GM21515 (cell line): ENCODE measurements around the gene RASSF5.

Experiments
- ATAC-seq: cut with Tn5 transposase; IDR thresholded peaks from one replicate; pipeline ENCODE4 v1.9.1; 2021; ENCODE audit not compliant: unreplicated experiment

Gene RASSF5

GRCh38 chr1:206496131-206496793 lies 11.1 kb upstream of the RASSF5 start:
- peak; percentile 49 for ATAC-seq

DNA sequence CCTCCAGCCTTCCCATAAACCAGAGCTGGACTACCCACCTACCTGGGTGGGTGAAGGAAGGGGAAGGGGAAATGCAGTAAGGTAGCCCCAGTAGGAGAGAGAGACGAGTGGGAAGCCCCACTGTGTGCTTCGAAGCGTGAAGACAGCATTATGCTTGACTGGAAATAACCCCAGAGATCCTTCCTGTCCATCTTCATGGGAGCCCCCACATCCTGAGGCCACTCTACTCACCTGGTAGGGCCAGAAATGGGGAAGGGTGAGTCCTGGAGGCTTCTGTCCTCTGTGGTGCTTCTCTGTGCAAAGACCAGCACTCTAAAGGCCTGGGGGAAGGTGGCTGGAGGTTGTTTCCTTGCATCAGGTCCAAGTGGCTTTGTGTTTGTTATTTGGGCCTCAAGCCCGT lies 10.0 kb upstream of the RASSF5 start:
- no peak for ATAC-seq

DNA sequence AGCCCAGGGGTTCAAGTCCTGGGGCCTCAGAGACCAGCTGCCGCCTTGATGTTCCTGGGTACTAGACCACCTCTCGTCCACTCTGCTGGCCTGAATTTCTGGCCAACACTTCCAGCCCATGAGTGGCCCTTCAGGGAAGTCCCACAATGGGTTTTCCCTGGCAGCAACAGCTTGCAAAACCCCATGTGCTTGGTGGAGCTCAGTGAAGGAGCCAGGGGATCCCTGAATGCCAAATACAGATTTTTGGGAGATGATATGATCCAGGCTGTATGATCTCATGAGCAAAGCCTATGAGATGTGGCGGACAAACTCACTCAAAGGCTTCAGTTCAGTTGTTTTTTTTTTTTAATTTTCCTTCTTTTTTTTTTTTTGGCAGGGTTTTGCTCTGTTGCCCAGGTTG lies 9.6 kb upstream of the RASSF5 start:
- no peak for ATAC-seq

DNA sequence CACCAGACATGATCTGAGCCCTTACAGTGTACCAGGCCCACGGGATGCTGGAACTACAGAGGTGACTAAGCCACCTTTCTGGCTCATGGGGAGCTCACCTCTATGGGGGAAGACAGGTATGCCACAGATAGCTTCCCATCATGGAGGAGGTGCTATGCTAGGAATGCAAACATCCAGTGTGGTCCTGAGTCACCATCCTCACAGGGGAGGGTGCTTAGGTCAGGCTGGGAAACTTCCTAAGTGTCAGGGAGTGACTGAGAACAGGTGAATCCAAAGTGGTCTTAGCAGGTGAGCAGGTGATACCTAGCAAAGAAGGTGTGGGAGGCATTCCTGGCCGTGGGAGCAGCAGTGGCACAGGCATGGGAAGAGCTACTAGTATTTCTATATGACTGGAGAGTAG lies 8.6 kb upstream of the RASSF5 start:
- no peak for ATAC-seq

GRCh38 chr1:206500046-206500445 lies 7.3 kb upstream of the RASSF5 start:
- no peak for ATAC-seq

DNA sequence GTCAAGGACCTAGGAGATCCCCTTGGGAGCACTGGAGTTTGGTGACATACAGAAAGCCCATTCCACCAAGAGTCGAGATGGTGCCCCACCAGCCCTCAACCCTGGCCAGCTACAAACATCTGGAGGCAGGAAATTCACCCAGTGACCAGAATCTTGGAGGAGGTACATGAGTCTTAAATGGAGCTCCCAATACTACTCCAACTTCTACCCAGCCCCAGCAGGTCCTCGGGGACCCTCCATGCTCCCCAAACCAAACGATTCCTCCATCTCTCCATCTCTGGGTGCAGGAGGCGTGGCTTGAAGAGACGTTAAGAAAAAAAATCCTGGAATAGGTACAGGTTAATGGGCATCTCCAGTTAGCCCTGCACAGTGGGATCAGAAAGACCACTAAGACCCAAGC lies 5.5 kb upstream of the RASSF5 start:
- ATAC-seq = no peak

GRCh38 chr1:206502403-206502802 lies 4.9 kb upstream of the RASSF5 start:
- ATAC-seq = no peak

DNA sequence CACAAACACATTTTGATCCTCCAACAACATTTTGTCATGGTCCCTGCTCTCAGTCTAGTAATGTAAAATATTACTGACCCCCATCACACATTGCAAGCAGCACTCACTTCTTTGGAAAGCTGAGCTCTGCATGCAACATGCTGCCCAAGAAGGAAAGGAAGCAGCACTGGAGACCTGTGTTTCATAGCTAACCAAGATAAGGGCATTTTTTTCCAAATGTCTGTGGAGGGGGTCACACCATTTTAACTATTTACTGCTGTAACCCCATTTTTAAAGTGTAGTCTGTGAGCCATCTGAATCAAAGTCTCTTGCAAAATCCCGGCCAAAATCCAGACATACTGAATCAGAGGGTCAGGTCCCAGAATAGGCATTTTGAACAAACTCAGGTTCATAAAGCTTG lies 4.5 kb upstream of the RASSF5 start:
- ATAC-seq = no peak

GRCh38 chr1:206503591-206504362 lies 3.6 kb upstream of the RASSF5 start:
- peak; percentile 50 for ATAC-seq

DNA sequence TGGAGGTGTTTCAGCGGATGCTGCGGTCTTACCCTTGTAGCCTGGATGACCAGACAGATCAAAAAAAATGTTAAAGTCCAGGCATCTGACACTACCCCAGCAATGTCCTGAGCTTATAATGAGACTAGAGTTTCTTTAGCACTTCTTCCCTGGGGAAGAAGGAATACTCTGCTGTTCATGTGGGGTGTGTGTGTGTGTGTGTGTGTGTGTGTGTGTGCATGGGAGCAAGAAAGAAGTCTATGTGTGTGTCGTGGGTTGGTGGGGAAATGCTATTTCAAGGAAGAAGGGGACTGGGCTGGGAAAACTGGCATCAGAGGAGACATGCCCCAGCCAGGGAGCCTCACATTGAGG lies 3.0 kb upstream of the RASSF5 start:
- ATAC-seq = no peak

- no peak for ATAC-seq
These were observed 1.5 kb upstream of the RASSF5 start for GRCh38 chr1:206505702-206506355.

GRCh38 chr1:206506405-206507283 lies 687 bp upstream of the RASSF5 start:
- peak; percentile 14 for ATAC-seq

GRCh38 chr1:206508130-206508889 lies 979 bp downstream of the RASSF5 start:
- no peak for ATAC-seq

DNA sequence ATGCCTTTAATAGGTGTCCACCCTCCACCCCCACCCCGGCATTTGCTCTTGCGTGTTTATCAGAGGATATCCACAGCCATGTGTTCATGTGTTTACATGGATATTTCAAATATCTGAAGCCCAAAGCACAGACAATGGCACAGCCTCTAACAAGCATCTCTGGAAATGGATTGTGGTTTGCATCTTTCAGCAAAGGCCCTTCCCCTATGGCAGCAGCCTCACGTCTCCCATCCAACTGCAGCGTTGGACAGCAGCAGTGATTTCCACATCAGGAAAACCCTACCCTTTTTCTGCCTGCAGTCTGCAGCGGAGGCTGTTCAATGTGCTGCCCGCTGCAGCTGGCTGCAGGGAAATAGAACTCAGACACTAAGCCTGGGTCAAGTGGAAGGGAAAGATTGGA lies 1.6 kb downstream of the RASSF5 start:
- no peak for ATAC-seq

GRCh38 chr1:206509612-206510257 lies 2.4 kb downstream of the RASSF5 start:
- no peak for ATAC-seq

- no peak for ATAC-seq
These were observed 3.0 kb downstream of the RASSF5 start for GRCh38 chr1:206510371-206510770.

GRCh38 chr1:206511362-206512057 lies 4.2 kb downstream of the RASSF5 start:
- no peak for ATAC-seq

- ATAC-seq = no peak
These were observed 4.9 kb downstream of the RASSF5 start for GRCh38 chr1:206512058-206512850.

GRCh38 chr1:206512851-206513180 lies 5.5 kb downstream of the RASSF5 start:
- ATAC-seq = no peak
